GM18502 (cell line): Measurements from ENCODE around the gene WDR74.
"Not testable (repeated sequence)": the region's sequence is repeated elsewhere in the genome, so short reads cannot be mapped to it uniquely, and the experiment has no call there.

Experiments used
- ATAC-seq: cut with Tn5 transposase; IDR thresholded peaks from one replicate; pipeline ENCODE4 v1.9.1; 2021; ENCODE audit warnings: mild to moderate bottlenecking; ENCODE audit not compliant: unreplicated experiment, poor library complexity

Gene WDR74

DNA sequence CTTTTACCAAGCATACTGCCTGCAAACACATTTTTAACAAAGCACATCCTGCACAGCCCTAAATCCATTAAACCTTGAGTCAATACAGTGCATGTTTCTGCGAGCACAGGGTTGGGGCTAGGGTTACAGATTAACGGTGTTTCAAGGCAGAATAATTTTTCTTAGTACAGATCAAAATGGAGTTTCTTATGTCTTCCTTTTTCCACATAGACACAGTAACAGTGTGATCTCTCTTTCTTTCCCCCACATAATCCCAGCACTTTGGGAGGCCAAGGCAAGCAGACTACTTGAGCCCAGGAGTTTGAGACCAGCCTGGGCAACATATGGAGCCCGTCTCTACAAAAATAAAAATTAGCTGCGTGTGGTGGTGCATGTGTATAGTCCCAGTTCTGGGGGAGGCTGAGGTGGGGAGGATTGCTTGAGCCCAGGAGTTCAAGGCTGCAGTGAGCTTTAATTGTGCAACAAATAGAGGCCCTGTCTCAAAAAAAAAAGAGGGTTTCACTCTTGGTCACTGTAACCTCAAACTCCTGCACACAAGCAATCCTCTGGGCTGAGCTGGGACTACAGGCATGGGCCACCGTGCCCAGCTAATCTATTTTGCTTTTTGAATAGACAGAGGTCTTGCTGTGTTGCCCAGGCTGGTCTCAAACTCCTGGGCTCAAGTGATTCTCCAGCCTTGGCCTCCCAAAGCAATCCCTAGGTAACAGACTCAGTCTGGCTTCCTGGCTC, 21.6 kb upstream of the WDR74 start:
- ATAC-seq: no peak

DNA sequence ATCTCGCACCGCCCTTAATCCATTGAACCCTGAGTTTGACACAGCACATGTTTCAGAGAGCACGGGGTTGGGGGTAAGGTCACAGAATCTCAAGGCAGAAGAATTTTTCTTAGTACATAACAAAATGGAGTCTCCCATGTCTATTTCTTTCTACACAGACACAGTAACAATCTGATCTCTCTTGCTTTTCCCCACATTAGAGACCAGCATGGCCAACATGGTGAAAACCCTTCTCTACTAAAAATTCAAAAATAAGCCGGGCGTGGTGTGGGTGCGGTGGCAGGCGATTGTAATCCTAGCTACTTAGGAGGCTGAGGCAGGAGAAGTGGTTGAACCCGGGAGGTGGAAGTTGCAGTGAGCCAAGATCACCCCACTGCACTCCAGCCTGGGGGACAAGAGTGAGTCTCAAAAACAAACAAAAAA, 19.9 kb upstream of the WDR74 start:
- not testable (repeated sequence) for ATAC-seq

- no peak for ATAC-seq
These were observed 18.8 kb upstream of the WDR74 start for GRCh38 chr11:62858201-62858600.

GRCh38 chr11:62857541-62857982, 18.2 kb upstream of the WDR74 start:
- no peak for ATAC-seq

DNA sequence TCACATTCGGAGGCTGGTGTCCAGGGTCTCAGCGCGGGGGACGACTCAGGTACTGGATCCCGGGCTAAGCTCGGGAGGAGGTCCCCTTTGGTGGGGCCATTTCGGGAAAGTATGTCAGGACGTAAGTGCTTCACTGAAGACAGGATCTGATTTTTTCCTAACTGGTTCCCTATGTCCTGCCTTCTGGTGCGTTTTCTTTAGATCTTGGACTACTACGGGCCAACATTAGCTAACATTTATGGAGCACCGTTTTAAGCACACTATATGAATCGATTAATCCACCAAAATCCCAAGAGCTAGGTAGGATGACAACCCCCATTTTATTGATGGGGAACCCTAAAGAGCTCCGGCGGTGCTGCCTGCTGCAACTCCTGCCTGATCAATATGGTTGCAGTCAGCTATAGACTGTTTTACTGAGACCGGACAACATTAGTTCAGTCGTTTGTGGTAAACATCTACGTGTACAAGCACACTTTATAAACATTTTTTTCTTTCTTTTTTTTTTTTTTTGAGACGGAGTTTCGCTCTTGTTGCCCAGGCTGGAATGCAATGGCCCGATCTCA, 17.0 kb upstream of the WDR74 start:
- peak; percentile 8 for ATAC-seq

DNA sequence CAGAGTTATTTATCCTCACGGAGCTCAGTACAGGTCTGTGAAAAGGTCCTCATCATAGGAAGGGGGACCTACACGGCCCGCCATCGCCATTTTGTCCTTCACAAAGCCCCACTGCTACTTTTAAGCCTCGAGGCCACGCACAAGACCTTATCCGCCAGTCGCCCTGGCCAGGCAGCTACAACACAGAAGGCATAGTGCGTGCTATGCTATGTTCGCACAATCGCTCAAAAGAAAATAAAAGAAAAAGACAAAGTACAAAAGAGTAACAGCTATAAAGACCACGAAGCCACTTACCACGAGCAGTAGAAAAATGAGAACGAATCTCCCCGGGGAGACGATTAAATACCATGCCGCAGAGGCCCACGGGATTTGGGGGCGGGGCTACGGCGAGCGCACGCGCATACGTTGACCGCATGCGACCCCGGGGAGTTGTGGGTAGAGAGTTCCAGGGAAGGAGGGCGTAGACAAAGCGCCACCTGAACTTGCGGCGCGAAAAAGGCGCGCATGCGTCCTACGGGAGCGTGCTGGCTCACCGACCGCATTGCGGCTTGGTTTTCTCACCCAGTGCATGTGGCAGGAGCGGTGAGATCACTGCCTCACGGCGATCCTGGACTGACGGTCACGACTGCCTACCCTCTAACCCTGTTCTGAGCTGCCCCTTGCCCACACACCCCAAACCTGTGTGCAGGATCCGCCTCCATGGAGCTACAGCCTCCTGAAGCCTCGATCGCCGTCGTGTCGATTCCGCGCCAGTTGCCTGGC, 16.4 kb upstream of the WDR74 start:
- peak; percentile 86 for ATAC-seq

DNA sequence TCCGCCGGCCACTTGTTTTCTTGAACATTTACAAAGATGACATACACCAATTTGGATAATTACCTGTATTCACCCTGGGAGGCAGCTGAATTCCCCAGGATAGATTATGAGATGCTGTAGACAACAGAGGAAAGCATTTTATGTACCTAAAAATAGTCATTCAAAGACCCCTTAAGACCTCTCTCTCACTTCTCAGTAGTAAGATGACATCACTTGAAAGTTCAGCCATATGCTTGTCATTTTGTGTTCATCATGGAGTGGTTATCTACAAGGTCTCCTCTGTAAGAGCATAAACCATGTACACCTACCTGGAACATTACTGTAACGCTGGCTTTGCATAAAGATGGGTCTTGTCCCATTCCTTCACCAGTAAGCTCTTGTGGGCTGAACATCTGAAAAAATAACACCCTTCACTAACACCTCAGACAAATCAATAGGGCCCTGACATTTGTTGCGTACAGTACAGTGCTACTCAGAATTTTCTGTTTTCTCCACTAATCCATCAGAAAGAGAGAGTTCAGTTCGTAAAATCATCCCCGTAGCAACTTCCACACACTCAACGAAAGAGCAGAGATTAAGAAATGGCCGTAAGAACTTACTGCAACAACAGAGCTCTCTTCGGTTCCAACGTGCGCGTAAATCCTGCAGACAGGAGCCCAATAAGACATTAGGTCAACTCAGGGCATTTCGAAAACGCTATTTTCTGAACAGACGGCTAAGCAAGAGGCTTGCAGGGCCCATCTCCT, 15.6 kb upstream of the WDR74 start:
- no peak for ATAC-seq

DNA sequence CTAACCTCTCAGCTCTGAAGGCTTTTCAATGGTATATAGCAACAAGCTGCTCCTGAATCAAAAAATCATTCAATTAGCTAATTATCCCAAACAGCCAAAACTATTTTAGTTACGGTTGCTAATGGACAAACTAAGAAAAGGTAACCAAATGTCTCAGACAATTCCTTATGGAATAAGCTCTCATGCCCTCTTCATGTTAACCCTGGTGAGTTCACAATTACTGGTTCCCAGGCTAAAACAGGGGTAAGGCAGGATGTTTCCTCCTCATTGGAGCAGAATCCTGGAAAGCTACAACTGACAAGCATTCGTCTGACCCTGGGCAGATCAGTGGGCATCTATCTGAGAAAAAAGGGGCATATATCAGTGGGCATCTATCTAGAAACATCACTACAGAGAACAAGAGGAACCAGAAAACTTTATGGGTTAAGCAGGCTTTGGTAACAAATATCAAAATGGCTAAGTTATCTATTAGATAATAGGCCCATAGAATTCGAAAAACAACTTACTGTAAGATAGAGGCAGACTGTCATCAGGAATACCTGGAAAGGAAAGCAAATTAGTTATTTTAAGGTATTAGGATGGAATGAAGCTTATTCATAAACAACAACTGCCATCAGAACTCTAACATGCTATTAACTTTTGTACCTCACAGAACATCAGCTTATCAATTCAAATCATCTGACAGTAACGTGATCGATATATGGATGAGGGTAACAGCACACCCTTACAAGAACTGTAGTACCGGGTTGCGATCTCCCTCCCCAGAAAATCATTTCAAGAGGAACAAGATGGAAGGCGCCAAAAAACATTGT, 14.8 kb upstream of the WDR74 start:
- no peak for ATAC-seq

DNA sequence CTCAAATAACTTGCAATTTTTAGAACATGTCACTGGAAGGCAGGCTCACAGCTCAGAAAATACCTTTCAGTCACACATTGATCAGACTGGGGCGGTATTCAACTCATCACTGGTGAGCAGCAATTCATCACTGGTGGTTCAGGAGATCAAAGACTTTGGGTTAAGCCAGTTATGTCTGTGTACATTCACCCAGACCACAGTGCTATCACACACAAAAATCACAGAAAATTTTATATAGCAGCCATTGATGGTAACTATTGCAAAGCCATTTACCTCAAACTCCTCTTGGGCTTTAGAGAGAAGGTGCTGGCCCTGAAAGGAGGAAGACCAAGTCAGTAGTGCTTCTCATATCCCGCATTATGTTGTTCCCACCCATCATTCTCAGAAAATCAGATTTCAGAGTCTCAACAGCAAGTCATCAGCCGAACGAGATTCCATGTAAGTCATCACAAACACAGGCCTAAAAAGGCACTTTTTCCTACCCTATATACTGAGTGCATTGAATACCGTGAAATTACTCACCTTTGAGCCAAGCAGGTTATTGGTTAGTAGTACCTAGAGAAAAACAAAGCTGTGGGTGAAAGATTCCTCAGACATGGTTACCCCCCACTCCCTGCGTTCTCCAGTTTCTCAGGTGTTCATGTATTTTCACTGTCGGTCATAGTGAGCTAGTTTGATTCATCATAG, 14.0 kb upstream of the WDR74 start:
- no peak for ATAC-seq

- no peak for ATAC-seq
These were observed 13.3 kb upstream of the WDR74 start for GRCh38 chr11:62852523-62853188.

DNA sequence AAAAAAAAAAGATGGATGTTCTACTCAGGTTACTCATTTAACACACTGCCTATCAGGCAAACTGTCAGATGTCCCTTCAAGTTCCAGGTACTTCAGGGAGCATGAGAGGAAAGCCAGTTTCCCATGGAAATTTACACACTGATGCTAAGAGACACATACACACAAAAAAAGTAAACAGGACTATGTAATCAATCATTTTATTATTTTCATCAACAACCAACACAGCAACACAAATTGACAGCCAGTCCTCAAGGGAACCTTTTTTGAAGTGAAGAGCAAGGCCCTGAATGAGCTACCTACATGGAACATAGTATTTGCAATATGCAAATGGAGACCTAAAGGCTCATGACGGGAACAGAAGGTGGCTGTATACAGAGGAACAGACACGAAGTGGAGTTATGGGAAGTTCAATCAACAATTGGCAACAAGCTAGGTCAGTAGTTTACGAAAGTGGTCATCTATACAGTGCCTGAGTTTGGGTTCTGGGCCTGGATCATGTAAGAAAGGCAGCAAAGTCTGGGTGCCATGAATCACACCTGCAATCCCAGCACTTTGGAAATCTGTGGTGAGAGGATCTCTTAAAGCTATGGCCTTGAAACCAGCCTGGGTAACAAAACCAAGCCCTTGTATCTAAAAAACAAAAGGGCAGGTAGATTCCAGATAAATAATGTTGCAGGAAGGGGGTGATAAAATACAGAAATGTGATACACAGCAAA, 12.6 kb upstream of the WDR74 start:
- ATAC-seq: no peak

DNA sequence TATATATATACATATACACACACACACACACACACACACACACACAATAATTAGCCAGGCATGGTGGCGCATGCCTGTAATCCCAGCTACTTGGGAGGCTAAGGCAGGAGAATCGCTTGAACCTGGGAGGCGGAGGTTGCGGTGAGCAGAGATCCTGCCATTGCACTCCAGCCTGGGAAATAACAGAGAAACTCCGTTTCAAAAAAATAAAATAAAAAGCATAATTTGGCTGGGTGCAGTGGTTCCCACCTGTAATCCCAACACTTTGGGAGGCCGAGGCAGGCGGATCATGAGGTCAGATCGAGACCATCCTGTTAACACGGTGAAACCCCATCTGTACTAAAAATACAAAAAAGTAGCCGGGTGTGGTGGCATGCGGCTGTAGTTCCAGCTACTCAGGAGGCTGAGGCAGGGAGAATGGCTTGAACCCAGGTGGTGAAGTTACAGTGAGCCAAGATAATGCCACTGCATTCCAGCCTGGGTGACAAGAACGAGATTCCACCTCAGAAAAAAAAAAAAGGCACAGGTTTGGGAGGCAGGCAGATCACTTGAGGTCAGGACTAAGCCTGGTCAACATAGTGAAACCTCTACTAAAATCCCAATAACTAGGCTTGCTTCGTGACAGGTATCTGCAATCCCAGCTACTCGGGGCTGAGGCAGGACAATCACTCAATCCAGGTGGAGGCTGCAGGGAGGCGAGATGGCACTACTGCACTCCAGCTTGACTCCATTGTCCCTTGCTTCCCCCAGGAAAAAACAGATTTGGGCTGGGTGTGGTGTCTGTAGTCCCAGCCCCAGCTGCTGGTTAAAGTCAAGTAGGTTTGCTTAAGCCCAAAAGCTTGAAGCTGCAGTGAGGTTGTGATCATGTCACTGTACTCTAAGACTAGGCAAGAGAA, 11.8 kb upstream of the WDR74 start:
- no peak for ATAC-seq

DNA sequence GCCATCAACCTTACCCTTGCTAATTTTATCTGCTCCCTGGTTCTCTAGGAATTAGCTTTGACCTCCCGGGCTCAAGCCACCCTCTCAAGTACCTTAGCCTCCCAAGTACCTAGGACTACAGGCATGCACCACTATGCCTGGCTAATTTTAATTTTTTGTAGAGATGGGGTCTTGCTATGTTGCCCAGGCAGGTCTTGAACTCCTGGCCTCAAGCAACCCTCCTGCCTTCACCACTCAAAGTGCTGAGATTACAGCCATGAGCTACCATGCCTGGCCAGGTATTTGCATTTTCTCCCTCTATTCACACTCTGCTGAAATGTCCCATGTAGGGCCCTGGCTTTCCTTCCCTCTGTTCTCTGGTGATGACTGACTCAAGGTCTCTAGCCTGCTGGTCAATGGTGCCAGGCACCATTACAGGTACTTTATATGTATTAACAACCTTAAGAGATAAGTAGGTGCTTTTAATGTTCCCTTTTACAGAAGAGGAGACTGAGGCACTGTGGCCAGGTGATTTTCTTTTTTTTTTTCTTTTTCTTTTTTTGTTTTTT, 8.5 kb upstream of the WDR74 start:
- no peak for ATAC-seq

DNA sequence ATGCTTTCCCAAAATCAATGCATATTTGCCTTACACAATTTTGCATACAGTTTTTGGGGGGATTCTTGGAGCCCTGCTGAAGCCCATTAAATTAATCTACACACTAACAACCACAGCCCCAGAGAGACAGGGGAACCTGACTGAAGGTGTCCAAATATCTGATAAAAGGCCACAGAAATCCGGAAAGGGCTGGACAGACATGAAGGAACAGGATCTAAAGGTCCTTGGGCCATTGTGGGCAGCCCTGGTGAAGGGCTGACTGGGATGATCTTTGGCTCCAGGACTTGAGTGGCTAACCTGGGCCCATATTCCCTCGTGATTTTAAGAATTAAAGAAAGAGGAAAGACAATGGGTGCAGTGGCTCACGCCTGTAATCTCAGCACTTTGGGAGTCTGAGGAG, 6.8 kb upstream of the WDR74 start:
- no peak for ATAC-seq

- no peak for ATAC-seq
These were observed 4.8 kb upstream of the WDR74 start for GRCh38 chr11:62844154-62844553.

- ATAC-seq: no peak
These were observed 4.1 kb upstream of the WDR74 start for GRCh38 chr11:62843466-62843865.

DNA sequence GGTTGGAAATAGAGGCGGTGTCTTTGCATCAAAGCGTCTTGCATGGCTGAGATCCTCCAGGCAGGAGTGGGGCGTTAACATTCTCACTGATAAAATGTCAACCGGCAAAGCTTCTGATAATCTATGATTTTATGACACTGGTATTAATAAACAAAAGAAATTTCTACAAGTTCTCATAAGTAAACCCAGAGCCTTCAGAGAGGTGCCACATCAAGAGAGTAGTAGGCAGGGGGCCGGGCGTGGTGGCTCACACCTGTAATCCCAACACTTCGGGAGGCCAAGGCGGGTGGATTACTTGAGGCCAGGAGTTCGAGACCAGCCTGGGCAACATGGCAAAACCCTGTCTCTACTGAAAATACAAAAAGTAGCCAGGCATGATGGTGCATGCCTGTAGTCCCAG, 3.5 kb upstream of the WDR74 start:
- not testable (repeated sequence) for ATAC-seq
